Activated CD4-positive, alpha-beta T cell treated with anti-CD3 and anti-CD28 coated beads, Interleukin-2, amount 50 U/mL, for 16 hours (primary cell): ENCODE measurements around the gene BBS4.

Experiments used
- DNase-seq: peaks from one replicate; pipeline ENCODE4 v3.0.0-alpha.2; 2020

BBS4 gene

DNA sequence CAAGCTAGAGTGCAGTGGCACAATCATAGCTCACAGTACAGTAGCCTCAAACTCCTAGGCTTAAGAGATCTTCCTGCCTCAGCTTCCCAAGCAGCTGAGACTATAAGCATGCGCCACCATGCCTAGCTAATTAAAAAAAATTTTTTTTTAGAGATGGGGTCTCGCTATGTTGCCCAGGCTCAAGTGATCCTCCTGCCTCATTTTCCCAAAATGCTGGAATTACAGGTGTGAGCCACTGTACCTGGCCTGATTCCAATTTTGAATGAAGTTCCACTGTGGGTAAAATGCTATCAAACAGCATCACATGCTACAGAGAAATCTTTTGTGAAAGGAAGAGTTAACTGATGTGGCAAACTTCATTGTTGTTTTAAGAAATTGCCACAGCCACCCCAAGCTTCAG is 80.0 kb downstream of the BBS4 start:
- no peak for DNase-seq

DNA sequence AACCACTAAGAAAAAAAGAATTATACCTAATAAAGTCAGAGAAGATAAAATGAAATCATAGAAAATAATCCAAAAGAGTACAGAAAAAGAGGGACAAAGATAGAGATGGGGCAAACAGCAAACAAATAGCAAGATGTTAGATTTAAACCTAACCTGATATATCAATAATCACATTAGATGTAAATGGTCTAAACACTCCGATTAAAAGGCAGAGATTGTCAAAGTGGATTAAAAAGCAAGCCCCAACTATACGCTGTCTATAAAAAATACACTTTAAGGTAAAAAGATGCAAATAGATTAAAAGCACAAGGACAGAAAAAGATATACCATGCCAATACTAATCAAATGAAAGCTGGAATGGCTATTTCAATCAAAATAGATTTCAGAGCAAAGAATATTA is 80.8 kb downstream of the BBS4 start:
- DNase-seq, result no peak

DNA sequence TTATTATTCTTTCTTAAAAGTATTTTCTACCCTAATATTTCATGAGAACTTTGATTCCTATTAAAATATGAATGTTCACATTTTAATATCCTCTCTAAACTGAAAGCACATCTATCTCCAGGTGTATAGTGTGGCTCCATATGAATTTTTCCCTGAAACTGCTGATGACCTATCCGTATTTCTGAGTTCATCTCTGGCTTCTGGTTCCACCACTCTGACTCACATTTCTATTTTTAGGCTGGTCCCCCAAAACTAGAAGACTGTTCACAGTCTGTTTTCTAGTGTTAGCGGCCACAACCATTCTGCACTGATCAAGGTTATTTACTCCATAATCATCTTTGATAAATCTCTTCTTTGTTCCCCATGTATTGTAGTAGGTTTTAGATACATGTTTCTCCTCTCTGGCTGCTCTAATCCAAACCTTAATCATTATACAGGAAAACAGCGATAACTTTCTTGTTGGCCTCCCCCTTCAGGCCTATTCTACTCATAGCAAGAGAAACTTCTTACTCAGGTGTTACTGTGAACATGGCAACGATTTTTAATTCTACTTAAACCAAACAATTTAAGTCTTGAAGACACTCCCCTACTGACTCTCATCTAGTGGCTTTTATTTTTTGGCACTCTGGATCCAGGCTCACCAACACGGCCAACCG is 84.8 kb downstream of the BBS4 start:
- peak; percentile 63 for DNase-seq

DNA sequence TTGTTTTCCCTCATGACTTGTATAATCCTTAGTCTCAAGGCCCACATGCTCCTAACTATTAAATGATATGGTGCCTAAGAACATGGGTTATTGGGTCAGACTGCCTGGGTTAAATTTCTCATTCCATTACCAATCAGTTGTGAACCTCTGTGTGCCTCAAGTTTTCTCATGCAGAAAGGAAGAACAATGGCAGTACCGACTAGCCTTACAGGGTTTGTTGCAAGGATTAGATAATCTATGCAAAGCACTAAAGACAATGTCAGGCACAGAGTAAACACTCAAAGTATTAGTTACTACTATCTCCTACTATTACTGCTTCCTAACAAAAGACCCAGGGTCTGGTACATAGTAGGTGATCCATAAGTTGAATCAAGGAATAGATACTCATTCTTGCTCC is 85.3 kb downstream of the BBS4 start:
- DNase-seq, result no peak

DNA sequence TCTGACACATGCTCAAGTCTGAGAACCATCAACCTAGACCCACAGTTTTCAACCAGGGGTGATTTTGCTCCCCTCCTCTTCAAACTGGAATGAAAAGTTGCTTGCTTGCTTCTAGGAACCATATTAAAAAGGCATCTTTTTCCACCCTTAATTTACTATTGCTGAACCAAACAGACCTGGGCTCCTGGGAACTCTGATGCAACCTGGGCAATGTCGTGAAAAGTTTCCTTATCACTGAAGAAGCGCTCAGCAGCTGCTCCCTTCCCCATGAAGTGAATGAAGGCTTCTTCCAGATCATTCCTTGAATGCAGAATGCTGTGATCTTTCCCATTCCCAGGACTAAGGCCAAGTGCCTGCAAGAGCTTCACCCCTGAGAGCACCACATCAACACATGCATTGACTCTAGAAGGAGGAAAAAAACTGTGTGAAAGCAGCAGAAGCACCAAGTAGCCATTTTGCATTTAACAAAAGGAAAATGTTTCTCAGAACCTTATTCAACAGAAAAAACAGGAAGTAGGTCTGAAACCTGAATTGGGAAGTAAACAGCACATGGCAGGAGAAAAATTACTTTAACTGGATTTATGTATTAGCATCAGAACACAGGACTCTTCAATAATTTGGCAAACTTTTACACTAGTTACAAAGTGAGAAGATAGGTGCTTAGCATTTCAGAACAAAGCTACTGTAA is 88.8 kb downstream of the BBS4 start:
- DNase-seq, result no peak

DNA sequence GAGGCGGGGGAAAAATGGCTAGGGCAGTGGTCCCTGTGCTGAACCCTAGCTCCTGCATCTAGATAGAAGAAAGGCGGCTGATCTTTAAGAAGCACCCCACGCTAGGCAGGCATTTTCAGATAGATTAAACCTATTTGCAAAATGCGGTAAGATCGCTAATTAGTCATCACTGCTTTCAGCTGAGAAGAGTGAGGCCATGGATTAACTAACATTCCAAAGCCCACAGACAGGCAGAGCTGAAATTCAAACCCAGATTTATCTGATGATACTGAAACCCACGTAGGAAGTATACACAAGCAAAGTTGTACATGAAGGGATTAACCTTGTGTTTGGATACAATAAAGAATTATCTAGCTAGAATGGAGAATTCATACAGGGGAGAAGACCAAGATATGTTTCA is 92.8 kb downstream of the BBS4 start:
- DNase-seq, result no peak

DNA sequence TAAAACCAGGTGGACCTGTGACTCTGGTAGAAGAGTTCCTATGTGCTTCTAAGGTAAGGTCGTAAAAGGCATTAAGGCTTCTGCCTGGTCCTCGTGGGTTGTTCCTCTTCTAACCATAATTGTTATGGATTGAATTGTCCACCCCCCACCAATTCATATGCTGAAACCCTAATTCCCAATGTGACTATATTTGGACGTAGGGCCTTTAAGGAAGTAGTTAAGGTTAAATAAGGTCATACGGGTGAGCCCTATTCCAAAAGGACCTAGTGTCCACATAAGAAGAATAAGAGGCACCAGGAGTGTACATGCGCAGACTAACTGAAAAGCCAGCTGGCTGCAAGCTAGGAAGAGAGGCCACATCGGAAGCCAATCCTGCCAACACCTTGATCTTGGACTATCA is 95.6 kb downstream of the BBS4 start:
- no peak for DNase-seq

DNA sequence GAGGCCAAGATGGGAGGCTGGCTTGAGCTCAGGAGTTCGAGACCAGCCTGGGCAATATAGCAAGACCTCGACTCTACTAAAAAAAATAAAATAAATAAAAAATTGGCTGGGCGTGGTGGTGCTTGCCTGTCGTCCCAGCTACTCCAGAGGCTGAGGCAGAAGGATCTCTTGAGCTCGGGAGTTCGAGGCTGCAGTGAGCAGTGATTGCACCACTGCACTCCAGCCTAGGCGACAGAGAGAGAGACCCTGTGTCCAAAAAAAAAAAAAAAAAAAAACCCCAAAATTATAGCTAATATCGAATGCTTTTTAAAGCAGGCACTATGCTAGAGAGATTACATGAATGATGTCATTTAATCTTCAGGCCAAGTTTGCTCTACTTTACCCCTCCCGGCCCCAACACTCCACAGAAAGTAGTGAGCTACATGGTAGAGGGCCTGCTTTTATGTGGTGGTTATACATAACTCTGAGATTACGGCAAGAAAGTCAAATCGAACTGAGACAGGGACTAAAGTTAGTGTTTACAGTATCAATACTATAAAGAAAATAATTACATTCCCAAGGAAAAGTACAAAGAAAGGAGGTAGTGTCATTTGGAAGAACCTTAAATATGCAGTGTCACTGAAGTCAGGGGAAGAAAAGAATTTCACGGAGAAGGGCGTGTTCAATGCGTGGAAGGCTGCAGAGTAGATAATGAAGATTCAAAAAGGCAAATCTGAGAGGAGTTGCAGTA is 96.4 kb downstream of the BBS4 start:
- DNase-seq, result no peak

DNA sequence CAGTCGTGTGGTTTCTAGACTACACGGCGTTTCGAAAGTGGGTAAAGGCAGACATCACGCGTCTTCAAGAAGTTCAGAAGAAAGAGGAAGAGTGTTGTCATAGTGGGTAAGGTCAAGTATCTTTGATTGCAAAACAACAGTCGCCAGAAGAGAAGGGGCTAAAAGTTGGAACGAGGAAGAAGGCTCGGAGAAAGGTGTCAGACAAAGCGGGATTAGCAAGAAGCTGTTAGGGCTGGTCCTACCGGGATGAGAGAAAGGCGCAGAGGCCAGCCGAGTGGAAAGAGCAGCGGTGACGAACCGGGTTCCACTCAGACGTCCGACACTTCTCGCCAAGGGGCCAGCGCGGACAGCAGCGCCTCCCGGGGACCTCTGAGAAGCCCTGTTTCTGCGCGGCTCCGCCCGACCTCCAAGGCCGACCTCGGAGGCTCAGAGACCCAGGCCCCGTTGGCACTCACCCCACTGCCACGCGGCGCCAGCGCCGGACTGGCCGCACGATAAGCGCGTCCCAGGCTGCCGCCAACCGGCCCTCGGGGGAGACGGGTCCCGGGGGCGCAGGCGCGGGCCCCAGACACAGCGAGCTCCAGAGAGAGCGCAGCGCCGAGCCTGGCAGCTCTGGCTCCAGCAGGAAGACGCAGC is 97.1 kb downstream of the BBS4 start:
- DNase-seq, result peak; percentile 62

DNA sequence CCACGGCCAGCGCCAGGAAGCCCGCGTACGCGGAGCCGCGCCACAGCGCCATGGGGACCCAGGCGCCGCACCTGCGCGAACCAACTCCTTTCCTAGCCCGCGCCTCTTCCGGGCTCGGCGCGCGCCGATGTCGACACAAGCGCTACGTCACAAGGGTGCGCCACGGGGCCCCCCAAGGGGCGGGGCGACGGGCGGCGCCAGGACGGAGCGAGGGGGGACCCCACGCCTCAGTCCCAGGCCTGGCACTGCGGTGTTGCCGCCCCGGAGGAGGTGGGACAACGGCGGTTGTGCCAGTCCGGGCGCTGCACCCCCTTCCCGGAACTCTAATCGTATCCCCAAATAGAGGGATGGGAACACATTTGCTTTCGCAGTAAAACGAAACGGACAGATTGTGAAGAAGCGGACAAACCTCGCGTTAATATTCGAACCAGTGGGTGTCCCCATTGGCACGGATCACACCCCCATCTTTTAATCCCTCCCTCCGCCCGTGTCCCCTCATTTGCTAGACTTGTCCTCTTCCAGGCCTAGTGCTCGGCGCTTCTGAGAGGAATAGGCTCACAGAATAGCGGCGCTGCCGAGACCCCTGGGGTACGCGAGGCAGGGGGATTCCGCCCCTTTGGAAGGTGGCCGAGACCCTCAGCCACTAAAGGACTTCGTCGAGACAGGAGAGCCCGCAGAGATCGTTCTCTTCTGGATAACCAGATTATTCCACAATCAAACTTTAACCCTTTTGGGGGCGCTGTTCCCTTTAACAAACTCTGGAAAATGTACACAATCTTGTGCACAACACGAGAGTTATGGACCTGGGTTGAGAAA is 97.8 kb downstream of the BBS4 start, which contains the start of gene ADPGK:
Gene ADPGK, minus strand, starts transcription at position 119 of the 816 bp plus-strand sequence. Its CDS starts 67 bp downstream, at position 52.
- DNase-seq, result peak; percentile 94

DNA sequence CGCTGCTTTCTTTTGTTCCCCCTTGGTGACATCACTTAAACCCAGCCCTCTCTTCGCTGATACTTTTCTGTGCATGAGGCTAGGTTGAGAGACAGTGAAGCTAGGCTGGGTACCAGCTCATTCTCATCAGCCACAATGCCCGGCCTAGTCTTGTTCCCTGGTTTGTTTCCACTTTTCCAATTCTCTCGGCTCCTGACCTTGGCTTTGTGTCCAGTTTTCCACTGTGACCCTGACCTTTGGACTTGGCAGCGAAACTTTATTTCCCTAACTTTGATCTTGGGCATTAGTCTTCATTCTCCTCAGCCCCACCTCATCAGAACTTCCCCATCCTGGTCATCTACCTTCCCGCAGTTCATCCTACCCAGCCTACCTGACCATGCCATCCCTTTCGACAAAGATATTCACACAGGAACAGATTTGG is 98.5 kb downstream of the BBS4 start:
- DNase-seq, result no peak

DNA sequence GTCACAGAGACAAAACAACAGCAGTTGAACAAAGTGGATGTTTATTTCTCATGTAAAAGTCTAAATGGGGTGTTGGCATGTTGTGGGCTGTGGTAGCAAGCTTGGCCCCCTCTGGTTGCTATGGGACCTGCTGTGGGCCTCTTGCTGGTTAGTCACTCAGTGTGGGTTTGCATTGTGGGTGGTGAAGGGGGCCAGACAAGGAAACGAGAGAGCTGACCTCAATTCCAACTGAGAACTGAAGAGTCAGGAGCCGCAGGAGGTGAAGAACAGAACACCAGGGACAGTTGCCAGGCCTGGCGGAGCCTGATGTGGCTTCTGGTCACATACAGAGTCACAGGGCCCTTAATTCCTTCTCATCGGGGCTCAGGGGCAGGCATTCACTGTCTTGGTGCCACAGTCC is 99.4 kb downstream of the BBS4 start:
- peak; percentile 83 for DNase-seq

DNA sequence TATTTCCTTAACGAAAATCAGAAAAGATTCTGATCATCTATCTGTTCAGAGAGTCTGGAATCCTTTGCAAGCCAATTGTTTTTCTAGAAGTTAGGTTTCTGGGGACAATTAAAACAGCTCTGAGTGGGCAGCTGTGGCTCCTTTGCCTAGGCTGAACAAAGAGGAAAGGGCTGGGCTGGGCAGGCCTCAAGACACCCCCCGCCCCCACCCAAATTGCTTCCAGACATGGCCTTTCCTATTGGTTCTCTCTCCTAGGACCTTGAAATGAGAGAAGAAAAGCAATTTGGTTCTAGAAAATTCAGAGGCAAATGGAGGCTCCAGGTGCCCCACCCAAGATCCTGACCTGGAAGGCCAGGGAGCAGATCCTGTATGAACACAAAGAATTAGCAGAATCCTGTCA is 99.8 kb downstream of the BBS4 start:
- DNase-seq, result no peak

DNA sequence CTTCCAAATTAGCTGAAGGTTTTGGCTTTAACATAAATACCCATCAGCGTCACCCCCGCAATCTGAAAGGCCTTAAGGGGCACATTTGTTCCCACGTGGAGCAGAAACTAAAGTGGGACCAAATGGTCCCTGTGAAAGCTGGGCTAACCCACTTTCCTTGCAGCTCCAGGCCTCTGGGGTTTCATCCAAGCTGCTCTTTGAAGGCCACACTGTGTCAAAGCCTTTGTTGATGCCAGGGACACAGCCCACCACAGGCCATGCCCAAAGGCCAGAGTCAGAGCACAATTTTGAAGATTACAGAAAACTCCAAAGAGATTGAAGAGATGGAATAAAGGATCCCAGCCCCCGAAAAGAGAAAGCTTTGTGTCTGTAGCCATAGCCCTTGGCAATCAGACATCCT is 100.2 kb downstream of the BBS4 start:
- DNase-seq, result no peak

DNA sequence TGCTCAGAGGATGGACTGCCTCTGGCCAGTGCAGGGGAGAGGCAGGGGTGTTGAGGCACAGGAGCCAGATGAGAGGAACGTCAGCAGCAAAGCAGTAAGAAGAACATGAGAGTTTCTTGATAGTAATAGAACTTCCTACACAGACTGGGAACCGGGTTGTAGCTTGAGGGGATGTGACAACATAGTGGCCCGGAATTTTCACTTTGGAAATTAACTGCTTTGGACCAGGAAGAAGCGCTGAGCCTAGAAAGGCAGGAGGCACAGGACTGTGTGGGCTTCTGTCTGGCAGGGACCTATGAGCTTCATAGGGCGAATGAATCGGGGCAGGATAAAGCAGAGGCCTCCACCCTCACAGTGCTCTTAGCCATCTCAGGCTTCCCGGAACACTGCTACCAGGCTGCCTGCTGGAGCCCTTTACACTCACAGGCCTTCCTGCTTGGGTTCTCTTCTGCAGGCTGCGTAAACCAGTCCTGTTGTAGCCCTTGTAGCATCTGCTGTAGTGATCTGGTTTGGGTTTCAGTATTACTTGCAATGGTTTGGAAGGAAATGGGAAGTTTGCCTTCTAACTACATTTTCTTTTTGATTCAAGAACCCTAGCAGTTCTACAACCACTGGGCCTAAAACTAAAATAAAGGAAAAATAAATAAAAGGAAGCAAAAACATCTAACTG is 100.8 kb downstream of the BBS4 start:
- peak; percentile 71 for DNase-seq

DNA sequence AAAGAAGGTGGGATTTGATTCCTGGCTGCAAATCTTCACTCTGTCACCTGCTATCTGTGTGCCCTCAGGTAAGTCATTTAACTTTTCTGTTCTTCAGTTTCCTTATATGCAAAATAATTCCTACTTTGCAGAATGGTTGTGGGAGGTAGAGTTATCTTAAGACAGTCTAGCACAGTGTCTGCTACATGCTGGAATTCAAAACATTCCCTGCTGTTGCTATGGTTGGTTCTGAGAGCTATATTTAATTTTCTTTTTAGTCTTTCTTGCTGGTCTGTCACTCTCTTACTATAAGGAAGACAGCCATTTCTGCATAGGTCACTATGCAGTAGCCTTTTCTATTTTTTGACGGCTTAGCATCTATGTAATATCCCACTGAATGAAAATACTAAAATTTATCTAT is 101.5 kb downstream of the BBS4 start:
- DNase-seq, result no peak
